Measurements from ENCODE around the gene GPC5.

The GPC5 gene

GRCh38 chr13:92362717-92363116 is 964.3 kb downstream of the GPC5 start:
- DNase-seq (ENCODE audit: low spot score) = no peak

GRCh38 chr13:92365904-92366303 is 967.5 kb downstream of the GPC5 start:
- no peak for DNase-seq (ENCODE audit: low spot score)

DNA sequence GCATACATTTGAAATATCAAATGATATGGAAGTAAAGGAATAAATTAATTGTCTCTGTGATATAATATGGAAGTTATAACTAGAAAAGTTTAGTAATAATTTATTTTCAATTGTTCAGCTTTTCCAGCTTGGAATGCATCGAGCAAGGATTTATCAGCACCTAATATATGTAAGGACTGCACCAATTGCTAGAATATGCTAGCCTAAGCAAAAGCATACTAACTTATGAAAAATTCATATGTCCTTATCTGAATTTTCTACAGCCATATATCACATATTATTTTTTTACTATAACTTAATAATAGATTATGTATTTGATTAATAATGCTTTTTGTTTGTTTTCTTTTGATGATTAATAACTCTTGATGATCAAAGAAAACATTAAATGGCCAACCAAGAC is 979.0 kb downstream of the GPC5 start:
- DNase-seq (ENCODE audit: low spot score) = no peak

DNA sequence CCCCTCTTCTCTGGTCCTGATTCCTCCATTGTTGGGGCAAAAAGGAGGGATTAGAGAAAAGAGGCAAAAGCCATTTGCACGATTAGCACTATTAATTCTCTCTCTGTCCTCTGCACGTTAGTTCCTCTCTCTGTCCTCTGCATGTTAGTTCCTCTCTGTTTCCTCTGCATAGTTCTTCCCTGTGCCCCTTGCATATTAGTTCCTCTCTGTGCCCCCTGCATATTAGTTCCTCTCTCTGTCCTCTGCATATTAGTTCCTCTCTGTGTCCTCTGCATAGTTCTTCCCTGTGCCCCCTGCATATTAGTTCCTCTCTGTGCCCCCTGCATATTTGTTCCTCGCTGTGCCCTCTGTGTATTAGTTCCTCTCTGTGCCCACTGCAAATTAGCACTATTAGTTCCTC is 981.0 kb downstream of the GPC5 start:
- no peak for DNase-seq (ENCODE audit: low spot score)

GRCh38 chr13:92384410-92384809 is 986.0 kb downstream of the GPC5 start:
- DNase-seq (ENCODE audit: low spot score) = no peak

- DNase-seq (ENCODE audit: low spot score) = no peak
Observed at GRCh38 chr13:92387245-92387644, 988.8 kb downstream of the GPC5 start.

- DNase-seq (ENCODE audit: low spot score) = peak; percentile 8
Observed at GRCh38 chr13:92390217-92390616, 991.8 kb downstream of the GPC5 start.

- no peak for DNase-seq (ENCODE audit: low spot score)
Observed at GRCh38 chr13:92403606-92404005, 1005.2 kb downstream of the GPC5 start.

DNA sequence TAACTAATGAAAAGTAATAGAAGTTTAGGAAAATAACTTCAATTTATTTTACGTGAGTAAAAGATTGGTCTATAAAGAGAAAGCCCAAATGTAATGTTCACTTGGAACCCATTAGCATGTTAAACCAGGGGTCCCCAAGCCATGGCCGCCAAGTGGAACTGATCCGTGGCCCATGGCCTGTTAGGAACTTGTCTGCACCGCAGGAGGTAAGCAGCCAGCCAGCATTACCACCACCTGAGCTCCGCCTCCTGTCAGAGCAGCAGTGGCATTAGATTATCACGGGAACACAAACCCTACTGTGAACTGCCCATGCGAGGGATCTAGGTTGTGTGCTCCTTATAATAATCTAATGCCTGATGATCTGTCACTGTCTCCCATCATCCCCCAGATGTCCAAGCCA is 1009.4 kb downstream of the GPC5 start:
- no peak for DNase-seq (ENCODE audit: low spot score)

DNA sequence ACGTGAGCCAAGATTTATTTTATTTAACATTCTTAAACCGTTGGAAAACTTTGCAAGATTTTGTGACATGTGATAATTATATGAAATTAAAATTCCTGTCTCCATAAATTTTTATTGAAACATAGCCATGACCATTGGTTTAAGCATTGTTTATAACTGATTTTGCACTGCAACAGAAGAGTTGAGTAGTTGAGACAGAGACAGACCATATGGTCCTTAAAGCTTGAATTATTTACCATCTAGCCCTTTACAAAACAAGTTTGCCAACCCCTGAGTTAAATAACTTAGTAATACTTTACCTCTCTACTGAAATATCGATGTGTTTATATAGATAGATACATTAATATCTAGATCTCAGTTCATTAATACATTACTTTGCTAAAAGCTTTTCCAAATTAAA is 1014.1 kb downstream of the GPC5 start:
- DNase-seq (ENCODE audit: low spot score) = no peak

- DNase-seq (ENCODE audit: low spot score) = no peak
Observed at GRCh38 chr13:92412996-92413395, 1014.6 kb downstream of the GPC5 start.

DNA sequence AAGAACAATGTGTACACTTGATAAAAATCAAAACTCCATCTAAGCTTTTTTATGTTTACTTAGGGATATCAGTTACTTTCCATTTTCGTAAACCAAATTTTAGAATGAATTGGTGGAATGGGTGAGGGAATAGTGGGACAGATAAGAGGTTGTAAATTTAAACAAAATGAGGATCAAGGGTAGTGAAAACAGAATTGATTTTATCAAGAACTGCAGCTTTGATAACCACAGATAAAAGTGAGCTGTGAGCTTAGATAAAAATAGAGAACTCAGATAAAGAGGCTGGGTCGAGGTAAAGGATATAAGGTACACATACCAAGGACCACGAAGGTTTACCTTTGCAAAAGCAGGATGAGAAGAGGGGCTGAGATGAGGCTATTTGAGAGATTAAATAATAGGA is 1015.0 kb downstream of the GPC5 start:
- no peak for DNase-seq (ENCODE audit: low spot score)

DNA sequence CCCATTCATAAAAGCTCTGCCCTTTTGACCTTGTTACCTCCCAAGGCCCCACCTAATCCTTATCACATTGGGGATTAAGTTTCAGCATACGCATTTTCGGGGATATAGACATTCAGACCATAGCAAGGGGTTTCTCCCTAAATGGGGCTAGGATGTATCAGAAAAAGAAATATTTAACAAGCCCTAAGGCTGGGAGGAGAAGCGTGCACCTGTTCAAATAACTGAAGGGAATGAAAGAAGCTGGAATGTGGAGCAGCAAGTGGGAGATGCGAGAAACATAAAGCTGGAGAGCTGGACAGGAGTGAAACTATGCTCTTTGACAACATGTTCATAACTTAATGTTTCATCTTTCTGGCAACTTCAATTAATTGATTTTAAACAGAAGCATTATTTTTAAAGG is 1016.4 kb downstream of the GPC5 start:
- DNase-seq (ENCODE audit: low spot score) = no peak

DNA sequence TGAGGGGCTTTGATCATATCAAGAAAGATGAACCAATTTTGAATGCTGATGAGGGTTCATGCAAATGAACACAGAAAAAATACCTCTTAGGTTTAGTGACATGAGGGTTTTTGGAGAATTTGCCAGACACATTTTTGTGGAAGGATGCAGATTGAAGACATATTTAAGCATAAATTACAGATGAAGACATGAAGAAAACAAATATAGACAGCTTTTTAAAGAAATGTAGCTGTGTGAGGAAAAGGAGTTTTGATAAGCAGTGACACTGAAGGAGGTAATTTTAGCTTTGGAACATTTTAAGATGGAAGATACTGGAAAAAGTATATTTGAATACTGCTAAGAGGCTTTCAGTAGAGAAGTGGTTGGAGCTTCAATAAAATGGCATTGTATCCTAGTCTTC is 1017.4 kb downstream of the GPC5 start:
- no peak for DNase-seq (ENCODE audit: low spot score)

GRCh38 chr13:92418818-92419412 is 1020.5 kb downstream of the GPC5 start:
- no peak for DNase-seq (ENCODE audit: low spot score)

- no peak for DNase-seq (ENCODE audit: low spot score)
Observed at GRCh38 chr13:92429231-92429630, 1030.8 kb downstream of the GPC5 start.

DNA sequence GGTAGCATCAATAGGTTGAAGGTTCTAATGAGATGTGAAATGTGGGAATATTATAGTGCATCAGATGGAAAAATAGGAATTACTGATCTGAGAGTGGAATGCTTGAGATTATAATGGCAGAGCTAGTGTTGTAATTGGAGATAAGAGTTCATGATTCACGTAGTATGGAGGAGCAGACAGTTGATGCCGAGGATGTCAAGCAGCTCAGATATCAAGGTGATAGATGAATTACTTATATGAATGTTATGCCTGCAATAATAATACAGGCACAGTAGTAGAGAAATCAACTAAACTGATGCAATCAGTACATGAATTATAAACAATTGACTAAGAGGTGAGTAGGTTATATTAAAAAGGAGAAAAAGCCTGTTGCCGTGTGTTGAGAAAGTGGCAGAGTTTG is 1035.0 kb downstream of the GPC5 start:
- no peak for DNase-seq (ENCODE audit: low spot score)

DNA sequence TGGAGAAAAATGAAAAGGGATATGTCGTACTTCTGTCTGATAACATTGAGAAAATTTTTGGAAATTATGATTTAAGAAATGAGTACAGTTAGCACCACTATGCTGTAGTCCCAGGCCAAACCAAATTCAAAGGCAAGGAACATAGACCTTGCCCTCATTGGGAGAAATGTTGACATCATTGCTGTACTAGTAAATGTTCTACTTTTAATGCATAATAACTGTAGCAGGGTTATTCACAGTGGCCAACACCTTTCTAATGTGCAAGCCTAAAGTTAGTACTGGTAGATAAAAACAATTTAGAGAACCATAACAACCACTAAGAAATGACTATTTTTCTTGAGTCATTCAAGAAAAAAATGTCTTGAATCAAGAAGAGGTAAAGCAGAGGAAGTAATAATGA is 1035.5 kb downstream of the GPC5 start:
- DNase-seq (ENCODE audit: low spot score) = no peak

DNA sequence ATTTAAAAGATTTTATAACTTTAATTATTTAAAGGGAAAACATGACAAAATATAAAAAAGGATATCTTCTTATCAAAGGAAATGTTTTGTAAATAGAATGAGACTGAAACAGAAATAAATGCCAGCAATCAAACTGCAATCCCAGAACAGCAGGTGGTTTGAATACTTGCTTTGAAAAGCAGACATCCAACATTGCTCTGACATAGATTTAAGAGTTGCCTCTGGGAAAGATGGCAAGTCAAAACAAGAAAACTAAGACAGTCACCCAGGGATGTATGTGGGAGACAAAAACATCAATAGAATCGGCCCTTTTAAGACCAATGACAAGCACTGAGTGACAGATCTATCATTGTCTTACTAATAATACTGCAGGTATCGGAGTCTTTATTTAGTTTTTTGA is 1038.5 kb downstream of the GPC5 start:
- no peak for DNase-seq (ENCODE audit: low spot score)

GRCh38 chr13:92444244-92444643 is 1045.8 kb downstream of the GPC5 start:
- DNase-seq (ENCODE audit: low spot score) = no peak

DNA sequence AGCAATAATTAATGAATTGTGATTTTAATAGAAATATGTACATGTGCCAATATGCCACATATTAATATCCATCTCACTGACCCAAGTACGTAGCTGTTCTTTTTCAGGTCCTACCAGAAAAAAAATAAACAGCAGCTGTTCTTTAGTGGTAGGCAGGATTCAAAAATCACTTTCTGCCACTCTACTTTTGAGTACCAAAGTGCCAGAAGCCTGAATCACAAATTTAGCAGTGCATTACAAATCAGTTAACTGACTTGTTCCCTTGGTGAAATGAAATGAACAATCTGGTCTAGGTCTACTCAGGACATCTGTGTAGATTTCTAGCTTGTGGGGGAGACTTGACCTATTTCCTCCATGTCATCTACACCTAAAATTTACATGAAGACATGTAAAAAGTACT is 1052.6 kb downstream of the GPC5 start:
- DNase-seq (ENCODE audit: low spot score) = no peak

GRCh38 chr13:92452840-92453239 is 1054.4 kb downstream of the GPC5 start:
- no peak for DNase-seq (ENCODE audit: low spot score)

DNA sequence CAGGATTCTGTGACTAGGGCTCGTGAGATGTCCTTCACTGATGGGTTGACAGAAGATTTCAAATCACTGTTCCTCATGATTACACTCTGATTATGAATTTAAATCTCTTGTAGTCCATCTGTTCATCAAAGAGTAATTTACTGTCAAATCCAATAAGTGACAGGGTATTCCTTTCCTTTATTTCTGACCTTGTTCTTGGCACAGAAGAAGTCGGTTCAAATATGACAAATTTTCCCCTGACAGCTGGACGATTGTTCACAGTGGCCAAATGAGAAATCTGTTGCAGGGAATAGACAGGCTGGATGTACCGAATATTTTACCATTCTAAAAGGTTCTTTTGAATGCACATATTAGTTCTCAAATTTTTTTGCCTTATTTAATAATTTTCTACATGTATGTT is 1060.9 kb downstream of the GPC5 start:
- no peak for DNase-seq (ENCODE audit: low spot score)

- DNase-seq (ENCODE audit: low spot score) = no peak
Observed at GRCh38 chr13:92460479-92460878, 1062.1 kb downstream of the GPC5 start.

- DNase-seq (ENCODE audit: low spot score) = no peak
Observed at GRCh38 chr13:92461402-92461801, 1063.0 kb downstream of the GPC5 start.
